HuH-7 (cell line): ENCODE measurements around the gene PLA2G4D.
"Not testable (repeated sequence)": the region's sequence is repeated elsewhere in the genome, so short reads cannot be mapped to it uniquely, and the experiment has no call there.

Source experiments
- DNase-seq: peaks from one replicate; pipeline ENCODE4 v3.0.0; 2011; ENCODE audit warnings: low spot score

Gene PLA2G4D

GRCh38 chr15:42128476-42128875 is 34.1 kb upstream of the PLA2G4D start:
- no peak for DNase-seq

- DNase-seq: no peak
Observed at GRCh38 chr15:42123546-42123945, 29.2 kb upstream of the PLA2G4D start.

GRCh38 chr15:42121682-42122081 is 27.3 kb upstream of the PLA2G4D start:
- DNase-seq: no peak

- DNase-seq: no peak
Observed at GRCh38 chr15:42121021-42121420, 26.7 kb upstream of the PLA2G4D start.

- DNase-seq: no peak
Observed at GRCh38 chr15:42120285-42120684, 25.9 kb upstream of the PLA2G4D start.

- DNase-seq: no peak
Observed at GRCh38 chr15:42119446-42119760, 25.0 kb upstream of the PLA2G4D start.

- no peak for DNase-seq
Observed at GRCh38 chr15:42118650-42119445, 24.5 kb upstream of the PLA2G4D start.

- no peak for DNase-seq
Observed at GRCh38 chr15:42111924-42112323, 17.6 kb upstream of the PLA2G4D start.

- no peak for DNase-seq
Observed at GRCh38 chr15:42110367-42110766, 16.0 kb upstream of the PLA2G4D start.

- no peak for DNase-seq
Observed at GRCh38 chr15:42108806-42109205, 14.4 kb upstream of the PLA2G4D start.

GRCh38 chr15:42108189-42108588 is 13.8 kb upstream of the PLA2G4D start:
- no peak for DNase-seq

- DNase-seq: no peak
Observed at GRCh38 chr15:42107473-42107872, 13.1 kb upstream of the PLA2G4D start.

- DNase-seq: no peak
Observed at GRCh38 chr15:42106288-42106687, 11.9 kb upstream of the PLA2G4D start.

GRCh38 chr15:42104095-42104891 is 9.9 kb upstream of the PLA2G4D start:
- DNase-seq: no peak

GRCh38 chr15:42102646-42103235 is 8.4 kb upstream of the PLA2G4D start:
- no peak for DNase-seq

GRCh38 chr15:42101861-42102260 is 7.5 kb upstream of the PLA2G4D start:
- DNase-seq: no peak

- no peak for DNase-seq
Observed at GRCh38 chr15:42100021-42100800, 5.8 kb upstream of the PLA2G4D start.

GRCh38 chr15:42097018-42097417 is 2.7 kb upstream of the PLA2G4D start:
- no peak for DNase-seq

- no peak for DNase-seq
Observed at GRCh38 chr15:42093966-42094365, 396 bp downstream of the PLA2G4D start.

- DNase-seq: no peak
Observed at GRCh38 chr15:42092398-42093318, 1.7 kb downstream of the PLA2G4D start.

- DNase-seq: not testable (repeated sequence)
Observed at GRCh38 chr15:42091753-42092397, 2.5 kb downstream of the PLA2G4D start.
